Large intestine (tissue), 3 donors: Measurements from ENCODE around the gene PLCH2. TPM values are rescaled to one million over a fixed set of nuclear protein-coding genes. Genes with fewer than 3 reads are reported as not detected.

ENCODE experiments used
- DNase-seq, 2 donors: peaks; one replicate each; pipeline versions ENCODE4 v3.0.0 to v3.0.0-alpha.2; 2013
- H3K27ac ChIP-seq: one replicate; pipeline ENCODE4 v1.5.1; 2013; ENCODE audit warnings: low read length
- H3K27me3 ChIP-seq: 2 replicates; pipeline ENCODE4 v1.6.1; 2013; ENCODE audit warnings: low read length; ENCODE audit not compliant: control insufficient read depth, insufficient read depth
- H3K36me3 ChIP-seq: 2 replicates; pipeline ENCODE4 v1.6.1; 2013; ENCODE audit warnings: low read length; ENCODE audit not compliant: control insufficient read depth, insufficient read depth
- H3K4me1 ChIP-seq: one replicate; pipeline ENCODE4 v1.6.1; 2013; ENCODE audit warnings: low read length; ENCODE audit not compliant: control insufficient read depth, insufficient read depth
- H3K4me3 ChIP-seq: one replicate; pipeline ENCODE4 v1.5.1; 2013; ENCODE audit warnings: low read length
- H3K9me3 ChIP-seq: one replicate; pipeline ENCODE4 v1.6.1; 2013; ENCODE audit warnings: mild to moderate bottlenecking, low read depth, low read length, moderate library complexity; ENCODE audit not compliant: control insufficient read depth
- WGBS: methylation state at CpG from one replicate; pipeline ENCODE4 v1.1.5; 2013; ENCODE audit warnings: low lambda C conversion rate; ENCODE audit not compliant: insufficient coverage; 5-methylcytosine and 5-hydroxymethylcytosine counted together
- polyA plus RNA-seq: library from polyadenylated mRNA; unstranded; fragments of 120-200 nt; gene quantifications from one replicate; pipeline ENCODE4 v1.2.1, GENCODE V29; 2013

PLCH2 gene
- polyA plus RNA-seq, 1 donor = 5.0 TPM

GRCh38 chr1:2535455-2535854 is 59.4 kb downstream of the PLCH2 start:
- WGBS = no CpG with 5 or more reads among the region's 27 CpGs
- no peak for DNase-seq
- Histone ChIP-seq H3K27me3 (peaks cover 72% of the 10 kb centered on the region), H3K27ac (no peak overlapping the region), H3K9me3 (peaks cover 11% of the 10 kb centered on the region), H3K4me3 (no peak overlapping the region), H3K36me3 (no peaks in the 10 kb centered on the region), H3K4me1 (peaks cover 15% of the 10 kb centered on the region)

- WGBS = no CpG with 5 or more reads among the region's 9 CpGs
- H3K27ac ChIP-seq = no peak overlapping the region
- H3K9me3 ChIP-seq = peaks cover 8% of the 10 kb centered on the region
- peaks cover 69% of the 10 kb centered on the region for H3K27me3 ChIP-seq
- no peak overlapping the region for H3K4me3 ChIP-seq
- H3K36me3 ChIP-seq = no peaks in the 10 kb centered on the region
- no peak for DNase-seq
- H3K4me1 ChIP-seq = peaks cover 10% of the 10 kb centered on the region
Measured at GRCh38 chr1:2535981-2536380, 59.9 kb downstream of the PLCH2 start.

DNA sequence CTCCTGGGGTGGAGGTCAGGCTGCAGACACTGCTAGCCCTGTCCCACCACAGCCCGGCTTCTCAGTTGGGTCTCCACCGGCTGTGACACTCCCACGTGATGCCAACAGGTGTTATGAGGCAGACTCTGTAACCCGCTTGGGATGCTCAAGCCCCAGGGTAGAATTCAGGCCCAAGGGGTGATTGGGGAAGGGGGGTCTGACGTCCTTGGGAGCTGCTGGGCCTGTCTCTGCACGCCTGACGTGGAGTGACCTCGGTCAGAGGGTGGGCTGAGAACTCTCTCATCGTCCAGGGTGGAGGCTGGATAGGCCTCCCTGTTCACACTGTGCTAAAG is 61.7 kb downstream of the PLCH2 start:
- no CpG with 5 or more reads among the region's 9 CpGs for WGBS
- peaks cover 55% of the 10 kb centered on the region for H3K27me3 ChIP-seq
- peaks cover 17% of the 10 kb centered on the region for H3K4me1 ChIP-seq

DNA sequence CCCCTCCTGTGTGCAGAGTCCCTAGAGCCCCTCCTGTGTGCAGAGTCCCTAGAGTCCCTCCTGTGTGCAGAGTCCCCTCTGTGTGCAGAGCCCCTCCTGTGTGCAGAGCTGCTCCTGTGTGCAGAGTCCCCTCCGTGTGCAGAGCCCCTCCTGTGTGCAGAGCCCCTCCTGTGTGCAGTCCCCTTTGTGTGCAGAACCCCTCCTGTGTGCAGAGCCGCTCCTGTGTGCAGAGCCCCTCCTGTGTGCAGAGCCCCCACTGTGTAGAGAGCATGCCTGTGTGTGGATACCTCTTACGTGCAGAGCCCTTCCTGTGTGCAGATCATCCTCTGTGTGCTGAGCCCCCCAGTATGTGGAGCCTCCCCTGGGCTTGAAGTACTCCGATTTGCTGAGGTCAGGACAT is 62.3 kb downstream of the PLCH2 start:
- DNase-seq = no peak
- Histone ChIP-seq H3K36me3 (no peaks in the 10 kb centered on the region), H3K27ac (no peak overlapping the region), H3K4me1 (peaks cover 23% of the 10 kb centered on the region), H3K27me3 (peaks cover 48% of the 10 kb centered on the region), H3K9me3 (peaks cover 5% of the 10 kb centered on the region), H3K4me3 (no peak overlapping the region)
- no CpG with 5 or more reads among the region's 4 CpGs for WGBS

More for the DNA sequence above, 61.7 kb downstream of the PLCH2 start:
- no peak for DNase-seq
- Histone ChIP-seq H3K36me3 (no peaks in the 10 kb centered on the region), H3K9me3 (peaks cover 5% of the 10 kb centered on the region), H3K27ac (no peak overlapping the region), H3K4me3 (no peak overlapping the region)

DNA sequence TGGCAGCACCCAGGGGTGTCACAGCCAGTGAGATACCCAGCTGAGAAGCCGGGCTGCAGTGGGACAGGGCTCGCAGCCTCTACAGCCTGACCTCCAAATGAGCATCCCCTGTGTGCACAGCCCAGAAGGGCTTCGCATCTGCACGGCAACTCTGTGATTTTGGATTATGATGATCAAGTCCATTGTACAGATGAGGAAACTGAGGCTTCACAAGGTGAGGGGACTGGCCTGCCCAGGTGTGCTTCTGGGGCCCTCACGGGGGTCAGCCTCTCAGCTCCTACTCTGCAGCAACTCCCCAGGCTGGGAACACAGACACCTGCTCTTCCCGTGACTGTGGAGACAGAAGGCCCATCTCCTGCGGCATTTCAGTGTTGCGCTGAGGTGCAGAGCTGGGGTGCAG is 62.8 kb downstream of the PLCH2 start:
- no peak overlapping the region for H3K27ac ChIP-seq
- H3K27me3 ChIP-seq = peaks cover 43% of the 10 kb centered on the region
- peaks cover 28% of the 10 kb centered on the region for H3K4me1 ChIP-seq
- H3K36me3 ChIP-seq = no peaks in the 10 kb centered on the region
- DNase-seq = no peak
- H3K4me3 ChIP-seq = no peak overlapping the region
- WGBS = no CpG with 5 or more reads among the region's 8 CpGs
- H3K9me3 ChIP-seq = peaks cover 5% of the 10 kb centered on the region

GRCh38 chr1:2539312-2539907 is 63.3 kb downstream of the PLCH2 start:
- Histone ChIP-seq H3K36me3 (no peaks in the 10 kb centered on the region), H3K27me3 (peaks cover 38% of the 10 kb centered on the region), H3K27ac (no peak overlapping the region), H3K4me3 (no peak overlapping the region), H3K9me3 (peaks cover 5% of the 10 kb centered on the region), H3K4me1 (peaks cover 32% of the 10 kb centered on the region)
- DNase-seq = no peak
- no CpG with 5 or more reads among the region's 12 CpGs for WGBS

- DNase-seq = no peak
- Histone ChIP-seq H3K27ac (no peak overlapping the region), H3K4me3 (no peak overlapping the region), H3K9me3 (peaks cover under 1% of the 10 kb centered on the region), H3K36me3 (no peaks in the 10 kb centered on the region), H3K27me3 (peaks cover 23% of the 10 kb centered on the region), H3K4me1 (peaks cover 39% of the 10 kb centered on the region)
- WGBS = 92% methylated on average over 2 of the region's 39 CpGs
Measured at GRCh38 chr1:2540816-2541492, 64.9 kb downstream of the PLCH2 start.

DNA sequence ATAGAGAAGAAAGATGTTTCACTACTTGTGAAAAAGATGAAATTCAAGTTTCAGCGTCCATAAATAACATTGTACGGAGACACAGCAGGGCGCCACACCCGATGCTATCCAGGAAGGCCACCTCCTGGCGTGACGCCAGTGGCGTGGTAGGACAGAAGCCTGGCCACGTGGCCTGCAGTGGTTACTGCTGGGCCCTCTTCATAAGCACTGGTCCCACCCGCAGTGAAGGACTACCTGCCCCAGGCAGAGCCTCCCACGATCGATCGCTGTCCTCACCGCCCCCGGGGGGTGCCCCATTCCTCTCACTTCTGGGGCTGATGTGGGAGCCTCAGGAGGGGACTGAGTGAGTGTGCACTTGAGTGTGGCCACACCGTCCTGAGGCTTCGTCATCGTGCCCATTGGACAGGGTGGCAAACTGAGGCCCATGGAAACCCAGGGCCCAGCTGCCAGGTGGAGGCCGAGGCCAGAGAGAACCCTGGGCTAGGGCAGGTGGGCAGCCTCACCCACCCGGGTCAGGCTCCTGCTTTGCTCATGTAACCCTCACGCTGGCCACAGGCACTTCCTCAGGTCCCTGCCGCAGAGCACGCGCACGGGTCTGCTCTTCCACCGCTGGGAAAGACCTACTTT is 65.6 kb downstream of the PLCH2 start:
- H3K9me3 ChIP-seq = no peaks in the 10 kb centered on the region
- WGBS = no CpG with 5 or more reads among the region's 25 CpGs
- no peak overlapping the region for H3K27ac ChIP-seq
- H3K36me3 ChIP-seq = no peaks in the 10 kb centered on the region
- peaks cover 43% of the 10 kb centered on the region for H3K4me1 ChIP-seq
- DNase-seq = peak; percentile 47 to 57
- H3K27me3 ChIP-seq = peaks cover 18% of the 10 kb centered on the region
- H3K4me3 ChIP-seq = no peak overlapping the region

DNA sequence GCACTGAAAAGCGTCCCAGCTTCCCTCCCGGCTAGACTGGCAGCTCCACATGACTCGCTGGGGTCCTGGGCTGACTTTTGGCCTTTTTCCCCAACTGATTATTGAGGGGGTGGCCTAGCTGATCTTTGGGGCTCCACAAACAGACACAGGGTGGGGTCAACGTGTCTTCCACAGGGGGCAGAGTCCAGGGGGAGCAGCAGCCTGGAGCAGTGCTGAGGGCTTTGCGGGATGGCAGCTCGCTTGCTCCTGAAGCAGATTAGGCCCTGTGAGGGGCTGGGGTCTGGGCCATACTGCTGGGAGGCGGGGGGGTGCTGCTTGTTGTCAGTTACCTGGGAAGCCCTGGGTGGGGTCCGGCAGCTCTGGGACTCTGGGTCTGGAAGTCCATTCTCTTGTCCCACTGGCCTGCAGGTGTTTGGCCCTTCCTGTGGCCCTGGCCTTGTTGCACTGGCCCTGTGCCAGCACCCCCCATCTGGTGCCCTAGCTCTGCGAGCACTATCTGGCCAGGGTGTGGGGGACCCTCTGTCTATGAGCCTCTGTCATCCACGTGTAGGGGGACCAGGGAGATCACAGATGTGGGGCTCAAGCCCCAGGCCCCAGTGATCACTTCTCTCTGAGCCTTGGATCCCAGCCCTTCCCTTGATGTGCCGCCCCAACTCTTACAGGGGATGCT is 66.3 kb downstream of the PLCH2 start:
- DNase-seq = peak in 1 of 2 donors; percentile 71
- peaks cover 50% of the 10 kb centered on the region for H3K4me1 ChIP-seq

GRCh38 chr1:2543543-2544092 is 67.5 kb downstream of the PLCH2 start:
- H3K9me3 ChIP-seq = no peaks in the 10 kb centered on the region
- no CpG with 5 or more reads among the region's 26 CpGs for WGBS
- H3K27ac ChIP-seq = no peak overlapping the region
- H3K27me3 ChIP-seq = peaks cover 9% of the 10 kb centered on the region
- no peaks in the 10 kb centered on the region for H3K36me3 ChIP-seq
- DNase-seq = no peak
- no peak overlapping the region for H3K4me3 ChIP-seq
- peaks cover 62% of the 10 kb centered on the region for H3K4me1 ChIP-seq

More for the DNA sequence above, 66.3 kb downstream of the PLCH2 start:
- Histone ChIP-seq H3K9me3 (no peaks in the 10 kb centered on the region), H3K27me3 (peaks cover 13% of the 10 kb centered on the region), H3K27ac (no peak overlapping the region), H3K4me3 (no peak overlapping the region), H3K36me3 (no peaks in the 10 kb centered on the region)
- WGBS = no CpG with 5 or more reads among the region's 11 CpGs
